Activated CD4-positive, alpha-beta T cell treated with anti-CD3 and anti-CD28 coated beads for 24 hours (primary cell): ENCODE results near the gene PAX5.
A peak's percentile ranks its signal among the peaks of the same experiment; 100 is the strongest.

ENCODE experiments used
- DNase-seq, 2 donors: peaks; one replicate each; pipeline ENCODE4 v3.0.0-alpha.2; 2020; ENCODE audit warnings: low read depth in 2 of 2

Gene PAX5

GRCh38 chr9:36861528-36862205 lies 172.4 kb downstream of the PAX5 start:
- DNase-seq: no peak

GRCh38 chr9:36858805-36859375 lies 175.2 kb downstream of the PAX5 start:
- no peak for DNase-seq

- peak in 1 of 2 donors; percentile 15 for DNase-seq
Measured at GRCh38 chr9:36855448-36856315, 178.4 kb downstream of the PAX5 start.

GRCh38 chr9:36854751-36855150 lies 179.3 kb downstream of the PAX5 start:
- no peak for DNase-seq

- DNase-seq: no peak
Measured at GRCh38 chr9:36854034-36854433, 180.0 kb downstream of the PAX5 start.

- DNase-seq: no peak
Measured at GRCh38 chr9:36853233-36853632, 180.8 kb downstream of the PAX5 start.

GRCh38 chr9:36849943-36850342 lies 184.1 kb downstream of the PAX5 start:
- DNase-seq: no peak

GRCh38 chr9:36848946-36849345 lies 185.1 kb downstream of the PAX5 start:
- no peak for DNase-seq

- no peak for DNase-seq
Measured at GRCh38 chr9:36847781-36848673, 186.0 kb downstream of the PAX5 start.

- DNase-seq: no peak
Measured at GRCh38 chr9:36846621-36847020, 187.4 kb downstream of the PAX5 start.

GRCh38 chr9:36845844-36846243 lies 188.2 kb downstream of the PAX5 start:
- DNase-seq: no peak

GRCh38 chr9:36844961-36845360 lies 189.1 kb downstream of the PAX5 start:
- DNase-seq: no peak

- DNase-seq: no peak
Measured at GRCh38 chr9:36843964-36844363, 190.1 kb downstream of the PAX5 start.

GRCh38 chr9:36842560-36843530 lies 191.2 kb downstream of the PAX5 start:
- no peak for DNase-seq

GRCh38 chr9:36840898-36841536 lies 193.1 kb downstream of the PAX5 start:
- DNase-seq: no peak

GRCh38 chr9:36839131-36839885 lies 194.8 kb downstream of the PAX5 start:
- DNase-seq: no peak

GRCh38 chr9:36837431-36838405 lies 196.3 kb downstream of the PAX5 start:
- DNase-seq: no peak

GRCh38 chr9:36836486-36836885 lies 197.6 kb downstream of the PAX5 start:
- no peak for DNase-seq
